Endothelial cell of umbilical vein (primary cell): ENCODE measurements around the gene RAB31. TPM values are rescaled to one million over a fixed set of nuclear protein-coding genes. Genes with fewer than 3 reads are reported as not detected.

Experiments
- BruUV-seq: library from RNA; stranded (reverse); fragments of 400-500 nt; replicated peaks from 2 replicates; lab custom pipeline; 2021; lab: Mats Ljungman, UMichigan
- CTCF ChIA-PET: fragments of 300-600, 350-600 bp; sonication (Branson Sonifier 250); formaldehyde crosslinking; loops from one replicate; lab custom pipeline; 2021; ENCODE audit warnings: antibody characterized with exemption, inconsistent platforms; lab: Charles Lee
- POLR2A ChIA-PET: fragments of 300-600, 350-600 bp; sonication (Branson Sonifier 250); formaldehyde crosslinking; loops from one replicate; lab custom pipeline; 2021; ENCODE audit warnings: antibody characterized with exemption, inconsistent platforms; lab: Charles Lee
- DNase-seq: peaks from one replicate; pipeline ENCODE4 v3.0.0-alpha.2; 2011; ENCODE audit warnings: low read depth, low spot score
- FAIRE-seq: peaks from 2 replicates; lab custom pipeline; 2011; peaks lifted over from hg19 to GRCh38; lab: Jason Lieb, UNC
- H2AFZ ChIP-seq: 2 replicates; pipeline ENCODE4 v1.6.0; 2012; ENCODE audit warnings: low read depth, low read length, control low read depth, inconsistent platforms
- H3K27ac ChIP-seq: 2 replicates; pipeline ENCODE4 v1.5.1; 2011; ENCODE audit warnings: low read depth, mild to moderate bottlenecking, control low read depth, low read length, moderate library complexity; ENCODE audit not compliant: insufficient read depth
- H3K27me3 ChIP-seq, 2 experiments: 2 replicates each; pipeline versions ENCODE4 v1.6.0 to v1.6.1; 2011; ENCODE audit warnings: low read length in 2 of 2, mixed read lengths in 1 of 2; ENCODE audit not compliant: control insufficient read depth in 2 of 2, insufficient read depth in 2 of 2
- H3K36me3 ChIP-seq, 2 experiments: 2 replicates in 1 of 2; 3 replicates in 1 of 2; pipeline ENCODE4 v1.5.1; 2011; ENCODE audit warnings: low read length in 2 of 2, mild to moderate bottlenecking in 1 of 2, moderate library complexity in 1 of 2; ENCODE audit not compliant: control insufficient read depth in 2 of 2, insufficient read depth in 2 of 2; ENCODE audit errors: extremely low read depth in 1 of 2
- H3K4me1 ChIP-seq: 3 replicates; pipeline ENCODE4 v1.5.1; 2011; ENCODE audit warnings: mild to moderate bottlenecking, low read length; ENCODE audit not compliant: control insufficient read depth, insufficient read depth; ENCODE audit errors: extremely low read depth
- H3K4me2 ChIP-seq: 2 replicates; pipeline ENCODE4 v1.6.1; 2011; ENCODE audit warnings: low read length, control low read depth, mixed read lengths; ENCODE audit not compliant: insufficient read depth
- H3K4me3 ChIP-seq, 3 experiments: fragments of 200-600 bp in 1 of 3; sonication (generic), shearing (Covaris generic) in 1 of 3; replicated peaks in 1 of 3; 2 replicates each; pipeline ENCODE4 v1.5.1; 2011 to 2016; ENCODE audit warnings: control low read depth in 3 of 3, low read length in 3 of 3, mild to moderate bottlenecking in 2 of 3, inconsistent platforms in 1 of 3, low read depth in 1 of 3, moderate library complexity in 1 of 3; ENCODE audit not compliant: insufficient read depth in 1 of 3
- H3K79me2 ChIP-seq: 2 replicates; pipeline ENCODE4 v1.6.0; 2012; ENCODE audit warnings: low read length, inconsistent platforms; ENCODE audit not compliant: control insufficient read depth, insufficient read depth
- H3K9ac ChIP-seq: replicated peaks from 2 replicates; pipeline ENCODE3; 2011; ENCODE audit warnings: low read length, control low read depth; ENCODE audit not compliant: insufficient read depth; ENCODE audit errors: extremely low read depth
- H3K9me1 ChIP-seq: replicated peaks from 3 replicates; pipeline ENCODE4 v1.6.0; 2011; ENCODE audit warnings: mild to moderate bottlenecking, low read length; ENCODE audit not compliant: control insufficient read depth, insufficient read depth; ENCODE audit errors: extremely low read depth
- H3K9me3 ChIP-seq: replicated peaks from 2 replicates; pipeline ENCODE4 v1.5.1; 2012; ENCODE audit warnings: low read length, inconsistent platforms; ENCODE audit not compliant: control insufficient read depth, insufficient read depth
- H4K20me1 ChIP-seq: replicated peaks from 2 replicates; pipeline ENCODE3; 2011; ENCODE audit warnings: mild to moderate bottlenecking, low read length; ENCODE audit not compliant: control insufficient read depth, insufficient read depth; ENCODE audit errors: extremely low read depth
- CTCF ChIP-seq, 2 donors: IDR thresholded peaks; 1 replicate in 1 of 2; 2 replicates in 1 of 2; pipeline ENCODE4 v1.5.1; 2011; ENCODE audit warnings: low read length in 2 of 2, mild to moderate bottlenecking in 2 of 2, moderate library complexity in 2 of 2, control low read depth in 1 of 2, inconsistent platforms in 1 of 2, low read depth in 1 of 2; ENCODE audit not compliant: insufficient read depth in 1 of 2; ENCODE audit errors: extremely low read depth in 1 of 2
- EZH2 ChIP-seq: IDR thresholded peaks from 2 replicates; pipeline ENCODE4 v1.6.1; 2012; ENCODE audit warnings: borderline replicate concordance, low read depth, mild to moderate bottlenecking, moderate library complexity, low read length, inconsistent platforms; ENCODE audit not compliant: severe bottlenecking
- FOS ChIP-seq: IDR thresholded peaks from 2 replicates; pipeline ENCODE4 v1.6.1; 2011; ENCODE audit warnings: mild to moderate bottlenecking, low read length, moderate library complexity, borderline replicate concordance; ENCODE audit not compliant: insufficient read depth
- GATA2 ChIP-seq: IDR thresholded peaks from 2 replicates; pipeline ENCODE4 v1.7.0; 2011; ENCODE audit warnings: low read depth, mild to moderate bottlenecking, moderate library complexity, mixed read lengths, low read length; ENCODE audit not compliant: insufficient read length, insufficient read depth
- JUN ChIP-seq: IDR thresholded peaks from 2 replicates; pipeline ENCODE4 v1.6.1; 2011; ENCODE audit warnings: borderline replicate concordance, low read depth; ENCODE audit not compliant: insufficient read length, insufficient read depth
- MAX ChIP-seq: IDR thresholded peaks from 2 replicates; pipeline ENCODE4 v1.6.1; 2011; ENCODE audit not compliant: insufficient read depth, insufficient read length
- MYC ChIP-seq: IDR thresholded peaks from one replicate; pipeline ENCODE4 v1.6.1; 2011; ENCODE audit warnings: mild to moderate bottlenecking, low read depth, low read length
- POLR2A ChIP-seq: IDR thresholded peaks from 2 replicates; pipeline ENCODE4 v1.6.1; 2012; ENCODE audit warnings: low read depth, mild to moderate bottlenecking, control low read depth, low read length
- POLR2AphosphoS5 ChIP-seq: IDR thresholded peaks from 2 replicates; pipeline ENCODE4 v1.6.1; 2012; ENCODE audit warnings: low read depth, mild to moderate bottlenecking, control low read depth, low read length, moderate library complexity; ENCODE audit not compliant: insufficient read depth
- dilution Hi-C: fragments of 300-500 bp; cut with MboI; formaldehyde crosslinking; loops from one replicate; pipeline ENCODE4 v1.15.0; 2019; ENCODE audit warnings: low sequenced_read_pairs; ENCODE audit not compliant: extremely low pct_ligation_motif_present
- intact Hi-C: fragments of 100-400 bp; cut with micrococcal nuclease; formaldehyde crosslinking; loops from one replicate; pipeline ENCODE4 v1.10.0; 2022
- polyA plus RNA-seq, 4 experiments: library from polyadenylated mRNA; depleted of rRNA in 3 of 4; stranded (reverse) in 3 of 4; unstranded in 1 of 4; fragments of >200 nt; gene quantifications; 2 replicates each; pipeline versions ENCODE4 v1.2.1 to v1.2.3, GENCODE V29; 2011 to 2012; ENCODE audit warnings: missing spikeins in 1 of 4
- total RNA-seq: library from RNA; stranded (reverse); gene quantifications from 2 replicates; pipeline ENCODE4 v1.2.3, GENCODE V29; 2021

Gene RAB31
- total and polyA plus RNA-seq, 2 donors (not counting 3 experiments of a cell fraction or from before 2014, with no cell fraction given): 30.5 TPM

DNA sequence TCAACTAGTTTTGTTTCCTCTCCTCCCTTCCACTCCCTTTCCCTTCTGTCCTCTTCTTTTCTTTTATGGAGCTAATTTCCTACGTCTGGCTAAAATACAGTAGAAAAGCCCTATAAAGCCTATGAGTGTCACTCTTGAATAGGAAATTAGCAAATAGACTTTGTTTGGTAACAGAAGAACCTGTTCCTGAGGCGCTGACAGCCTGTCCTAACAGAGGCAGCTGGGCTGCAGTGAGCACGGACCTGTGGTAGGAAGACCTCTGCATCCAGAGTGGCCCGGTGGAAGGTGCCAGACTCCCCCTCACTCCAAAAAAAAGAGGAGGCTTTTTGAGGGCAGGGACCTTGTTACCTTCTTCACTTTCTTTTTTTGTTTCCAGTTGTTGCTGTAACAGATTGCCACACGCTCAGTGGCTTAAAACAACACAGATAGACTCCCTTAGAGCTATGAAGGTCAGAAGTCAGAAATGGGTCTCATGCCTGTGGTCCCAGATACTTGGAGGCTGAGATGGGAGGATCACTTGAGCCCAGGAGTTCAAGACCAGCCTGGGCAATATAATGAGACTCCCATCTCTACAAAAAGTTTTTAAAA is 96.5 kb downstream of the RAB31 start:
- H2AFZ ChIP-seq: no peak overlapping the region
- H3K27ac ChIP-seq: no peak overlapping the region
- H3K9me3 ChIP-seq: no peaks in the 10 kb centered on the region
- no peak overlapping the region for H3K4me3 ChIP-seq
- H3K27me3 ChIP-seq: no peaks in the 10 kb centered on the region
- no TSS peak for BruUV-seq
- intact Hi-C loops (no loop called here), dilution Hi-C loops (no loop called here)
- ChIA-PET CTCF (interaction anchor here (1.0 to 1.5 kb wide), 3 partner anchors 14 to 192 kb away, joined by 3 to 5 read pairs (median 4); no protein-coding TSS in a partner anchor), POLR2A (no interaction called here)
- no peaks in the 10 kb centered on the region for H3K36me3 ChIP-seq
- no peaks in the 10 kb centered on the region for H3K4me1 ChIP-seq
- no peak for DNase-seq
- no peaks in the 10 kb centered on the region for H3K9me1 ChIP-seq
- H3K79me2 ChIP-seq: no peaks in the 10 kb centered on the region
- H4K20me1 ChIP-seq: no peaks in the 10 kb centered on the region
- H3K9ac ChIP-seq: no peak overlapping the region
- no peak for FAIRE-seq
- TF ChIP-seq MYC: no peak
- no peak for TF ChIP-seq EZH2
- TF ChIP-seq CTCF (IDR thresholded peaks at IDR 0.05; ENCODE audit: extremely low read depth in 1 of 2, insufficient read depth in 1 of 2, low read depth in 1 of 2, low read length in 2 of 2): no peak
- TF ChIP-seq MAX: no peak
- TF ChIP-seq POLR2AphosphoS5: no peak
- TF ChIP-seq FOS: no peak
- TF ChIP-seq GATA2: no peak
- TF ChIP-seq JUN: no peak
- TF ChIP-seq POLR2A: no peak
- H3K4me2 ChIP-seq: no peak overlapping the region
